HG03066 (cell line): Measurements from ENCODE around the gene SNCAIP.

Experiments
- ATAC-seq: cut with Tn5 transposase; IDR thresholded peaks from one replicate; pipeline ENCODE4 v1.9.1; 2021; ENCODE audit warnings: low read depth; ENCODE audit not compliant: unreplicated experiment

SNCAIP gene

GRCh38 chr5:122311961-122312590 is at the start of gene SNCAIP:
TSS of gene SNCAIP (plus strand) at chr5:122312237. CDS start at chr5:122391135, 78,898 bp downstream.
- peak; percentile 57 for ATAC-seq

GRCh38 chr5:122263352-122264030 is 48.5 kb upstream of the SNCAIP start:
- no peak for ATAC-seq

- ATAC-seq = no peak
These were observed 47.4 kb upstream of the SNCAIP start for GRCh38 chr5:122264610-122265009.

GRCh38 chr5:122267185-122267584 is 44.9 kb upstream of the SNCAIP start:
- ATAC-seq = no peak

- no peak for ATAC-seq
These were observed 38.3 kb upstream of the SNCAIP start for GRCh38 chr5:122273696-122274095.

- no peak for ATAC-seq
These were observed 28.4 kb upstream of the SNCAIP start for GRCh38 chr5:122283592-122283991.

- ATAC-seq = no peak
These were observed 25.5 kb upstream of the SNCAIP start for GRCh38 chr5:122286541-122286940.

- ATAC-seq = no peak
These were observed 24.9 kb upstream of the SNCAIP start for GRCh38 chr5:122287101-122287500.

GRCh38 chr5:122291000-122291901 is 20.8 kb upstream of the SNCAIP start:
- ATAC-seq = no peak

- ATAC-seq = no peak
These were observed 19.7 kb upstream of the SNCAIP start for GRCh38 chr5:122292332-122292731.

GRCh38 chr5:122295138-122295537 is 16.9 kb upstream of the SNCAIP start:
- no peak for ATAC-seq

- no peak for ATAC-seq
These were observed 15.2 kb upstream of the SNCAIP start for GRCh38 chr5:122296871-122297270.

GRCh38 chr5:122297587-122298298 is 14.3 kb upstream of the SNCAIP start:
- ATAC-seq = peak; percentile 93

GRCh38 chr5:122300374-122300773 is 11.7 kb upstream of the SNCAIP start:
- ATAC-seq = no peak

GRCh38 chr5:122301016-122301415 is 11.0 kb upstream of the SNCAIP start:
- no peak for ATAC-seq

- ATAC-seq = no peak
These were observed 7.4 kb upstream of the SNCAIP start for GRCh38 chr5:122304471-122305215.

GRCh38 chr5:122306461-122306860 is 5.6 kb upstream of the SNCAIP start:
- ATAC-seq = no peak

GRCh38 chr5:122310889-122311288 is 1.1 kb upstream of the SNCAIP start:
- no peak for ATAC-seq

- ATAC-seq = no peak
These were observed 508 bp upstream of the SNCAIP start for GRCh38 chr5:122311497-122311960.
